Endodermal cell (in vitro differentiated cells): ENCODE data around the gene CAMK2B. TPM values are rescaled to one million over a fixed set of nuclear protein-coding genes. Genes with fewer than 3 reads are reported as not detected.

Experiments used
- DNase-seq: peaks from one replicate; pipeline ENCODE4 v3.0.0-alpha.2; 2017
- H3K27ac ChIP-seq: 2 replicates; pipeline ENCODE4 v1.5.1; 2013; ENCODE audit warnings: mild to moderate bottlenecking, low read depth, low read length, moderate library complexity
- H3K27me3 ChIP-seq: 2 replicates; pipeline ENCODE4 v1.6.1; 2013; ENCODE audit warnings: mild to moderate bottlenecking, low read length, moderate library complexity; ENCODE audit not compliant: insufficient read depth, control insufficient read depth, poor library complexity, severe bottlenecking
- H3K36me3 ChIP-seq: 2 replicates; pipeline ENCODE4 v1.7.0; 2013; ENCODE audit warnings: mild to moderate bottlenecking, low read length, moderate library complexity; ENCODE audit not compliant: control insufficient read depth, insufficient read depth
- H3K4me1 ChIP-seq: one replicate; pipeline ENCODE4 v1.7.0; 2013; ENCODE audit warnings: low read length; ENCODE audit not compliant: control insufficient read depth, insufficient read depth
- H3K4me3 ChIP-seq: 2 replicates; pipeline ENCODE4 v1.5.1; 2013; ENCODE audit warnings: mild to moderate bottlenecking, low read length, moderate library complexity
- H3K9ac ChIP-seq: 2 replicates; pipeline ENCODE4 v1.6.1; 2013; ENCODE audit warnings: mild to moderate bottlenecking, low read length, moderate library complexity; ENCODE audit not compliant: poor library complexity, severe bottlenecking; ENCODE audit errors: extremely low read depth
- H3K9me3 ChIP-seq: 2 replicates; pipeline ENCODE4 v1.6.1; 2013; ENCODE audit warnings: mild to moderate bottlenecking, low read length, moderate library complexity; ENCODE audit not compliant: control insufficient read depth
- H3K27ac Mint-ChIP-seq: 2 replicates; pipeline ENCODE4 v1.8.0; 2020; ENCODE audit warnings: mixed read lengths
- H3K27me3 Mint-ChIP-seq: 2 replicates; pipeline ENCODE4 v1.8.0; 2021; ENCODE audit warnings: mild to moderate bottlenecking, mixed read lengths; ENCODE audit not compliant: insufficient read depth
- H3K36me3 Mint-ChIP-seq: 2 replicates; pipeline ENCODE4 v1.8.0; 2020; ENCODE audit warnings: low read depth, mixed read lengths
- H3K4me1 Mint-ChIP-seq: 2 replicates; pipeline ENCODE4 v1.8.0; 2020; ENCODE audit warnings: mixed read lengths
- H3K4me3 Mint-ChIP-seq: 2 replicates; pipeline ENCODE4 v1.8.0; 2020; ENCODE audit warnings: mild to moderate bottlenecking, moderate library complexity, mixed read lengths
- H3K9me3 Mint-ChIP-seq: 2 replicates; pipeline ENCODE4 v1.8.0; 2020; ENCODE audit warnings: mild to moderate bottlenecking, mixed read lengths
- WGBS, 2 experiments: methylation state at CpG; one replicate each; pipeline versions ENCODE4 v1.1.5 to v1.1.7; 2013; ENCODE audit warnings: missing lambda C conversion rate in 2 of 2, mixed read lengths in 1 of 2; ENCODE audit not compliant: insufficient coverage in 1 of 2, insufficient read length in 1 of 2; 5-methylcytosine and 5-hydroxymethylcytosine counted together
- total RNA-seq, 2 donors: library from RNA; stranded (reverse); fragmentation: NEBNext Ultra II Directional in 1 of 2; extraction: Animal tissue kit (Norgen Biotek cat#: 25700) in 1 of 2; gene quantifications; 2 replicates in 1 of 2; 3 replicates in 1 of 2; pipeline ENCODE4 v1.2.1, GENCODE V29; 2021
- TF ChIP-seq, protein P1 (sequence below): fragments of 200-600 bp; sonication (generic); conservative IDR thresholded peaks from 2 replicates; pipeline ENCODE4 v1.5.0; 2021; ENCODE audit warnings: antibody characterized with exemption, mild to moderate bottlenecking

CAMK2B gene
- total RNA-seq, 2 donors from 2014 or later = 0.26 TPM; not detected in 1

DNA sequence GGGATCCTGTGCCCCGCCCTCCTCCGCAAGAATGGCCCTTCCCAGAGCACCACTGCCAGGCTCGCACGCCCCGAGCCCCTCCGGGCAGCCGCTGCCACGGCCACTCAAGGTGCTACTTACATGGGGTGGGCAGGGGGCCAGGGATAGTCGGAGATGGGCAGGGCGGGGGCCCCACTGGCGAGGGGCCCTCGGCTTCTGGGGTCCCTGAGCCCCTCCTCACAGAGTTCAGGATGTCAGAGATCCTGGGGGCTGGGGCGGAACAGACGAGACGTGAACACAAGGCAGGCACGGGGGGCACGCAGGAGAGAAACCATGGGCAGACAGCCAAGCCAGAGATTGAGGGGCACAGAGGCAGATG, 99.0 kb downstream of the CAMK2B start:
- no peak overlapping the region for H3K27ac Mint-ChIP-seq
- no peak overlapping the region for H3K4me3 Mint-ChIP-seq
- TF ChIP-seq, protein P1, sequence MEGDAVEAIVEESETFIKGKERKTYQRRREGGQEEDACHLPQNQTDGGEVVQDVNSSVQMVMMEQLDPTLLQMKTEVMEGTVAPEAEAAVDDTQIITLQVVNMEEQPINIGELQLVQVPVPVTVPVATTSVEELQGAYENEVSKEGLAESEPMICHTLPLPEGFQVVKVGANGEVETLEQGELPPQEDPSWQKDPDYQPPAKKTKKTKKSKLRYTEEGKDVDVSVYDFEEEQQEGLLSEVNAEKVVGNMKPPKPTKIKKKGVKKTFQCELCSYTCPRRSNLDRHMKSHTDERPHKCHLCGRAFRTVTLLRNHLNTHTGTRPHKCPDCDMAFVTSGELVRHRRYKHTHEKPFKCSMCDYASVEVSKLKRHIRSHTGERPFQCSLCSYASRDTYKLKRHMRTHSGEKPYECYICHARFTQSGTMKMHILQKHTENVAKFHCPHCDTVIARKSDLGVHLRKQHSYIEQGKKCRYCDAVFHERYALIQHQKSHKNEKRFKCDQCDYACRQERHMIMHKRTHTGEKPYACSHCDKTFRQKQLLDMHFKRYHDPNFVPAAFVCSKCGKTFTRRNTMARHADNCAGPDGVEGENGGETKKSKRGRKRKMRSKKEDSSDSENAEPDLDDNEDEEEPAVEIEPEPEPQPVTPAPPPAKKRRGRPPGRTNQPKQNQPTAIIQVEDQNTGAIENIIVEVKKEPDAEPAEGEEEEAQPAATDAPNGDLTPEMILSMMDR = no peak
- no peaks in the 10 kb centered on the region for H3K36me3 Mint-ChIP-seq
- peaks cover 2% of the 10 kb centered on the region for H3K27me3 Mint-ChIP-seq
- 90 to 94% methylated on average over 12 to 17 of the region's 17 CpGs for WGBS, 2 experiments
- no peaks in the 10 kb centered on the region for H3K27me3 ChIP-seq
- H3K4me1 Mint-ChIP-seq = peaks cover 4% of the 10 kb centered on the region
- H3K27ac ChIP-seq = no peak overlapping the region
- no peak overlapping the region for H3K4me3 ChIP-seq
- no peaks in the 10 kb centered on the region for H3K4me1 ChIP-seq
- no peaks in the 10 kb centered on the region for H3K9me3 Mint-ChIP-seq
- H3K9me3 ChIP-seq = no peaks in the 10 kb centered on the region
- no peak overlapping the region for H3K9ac ChIP-seq
- DNase-seq = no peak
- H3K36me3 ChIP-seq = no peaks in the 10 kb centered on the region

DNA sequence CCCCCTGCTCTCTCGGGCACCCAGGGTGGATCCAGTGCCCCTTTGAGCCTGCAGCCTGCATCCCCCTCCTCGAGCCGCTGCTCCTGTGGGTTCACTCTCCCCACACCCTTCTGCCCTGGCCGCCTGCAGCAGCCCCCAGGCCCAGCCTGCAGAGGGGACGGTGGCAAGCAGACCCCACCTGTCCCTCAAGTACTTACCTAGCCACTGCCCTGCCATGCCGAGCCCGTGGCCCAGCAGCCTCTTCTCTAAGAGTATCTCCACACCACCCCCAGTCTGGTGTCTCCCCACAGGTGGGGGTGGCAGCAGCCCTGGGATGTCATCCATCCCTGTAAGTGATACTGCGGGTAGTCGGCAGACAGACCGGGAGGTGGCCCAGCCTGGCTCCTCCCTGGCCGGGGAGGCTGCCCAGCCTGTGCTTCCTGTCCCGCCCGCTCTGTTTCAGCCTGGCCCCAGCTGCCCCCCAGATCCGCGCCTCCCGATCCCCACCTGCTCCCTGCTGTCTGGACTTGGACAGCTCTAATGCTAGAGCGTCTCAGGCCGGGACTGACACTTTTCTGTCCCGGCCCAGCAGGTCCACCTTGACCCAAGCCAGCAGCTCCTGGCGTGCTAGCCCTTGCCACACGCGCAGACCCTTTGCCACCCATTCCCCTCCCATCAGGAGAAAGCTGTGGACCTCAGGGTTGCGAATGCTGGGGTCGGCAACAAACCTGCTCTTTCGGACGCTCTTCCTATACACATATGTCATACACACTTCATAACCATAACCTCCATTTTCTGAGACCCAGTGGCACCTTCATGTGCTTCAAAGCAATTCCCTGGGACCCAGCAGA, 99.6 kb downstream of the CAMK2B start:
- H3K9ac ChIP-seq = no peak overlapping the region
- H3K36me3 Mint-ChIP-seq = no peaks in the 10 kb centered on the region
- H3K27ac ChIP-seq = no peak overlapping the region
- H3K4me3 Mint-ChIP-seq = no peak overlapping the region
- no peak overlapping the region for H3K27ac Mint-ChIP-seq
- no peaks in the 10 kb centered on the region for H3K9me3 Mint-ChIP-seq
- 90% methylated on average over 14 to 26 of the region's 26 CpGs for WGBS, 2 experiments
- peaks cover 4% of the 10 kb centered on the region for H3K4me1 Mint-ChIP-seq
- peaks cover 2% of the 10 kb centered on the region for H3K27me3 Mint-ChIP-seq
- H3K27me3 ChIP-seq = no peaks in the 10 kb centered on the region
- TF ChIP-seq, protein P1 = no peak
- no peaks in the 10 kb centered on the region for H3K36me3 ChIP-seq
- H3K4me3 ChIP-seq = no peak overlapping the region
- no peaks in the 10 kb centered on the region for H3K4me1 ChIP-seq
- no peak for DNase-seq
- no peaks in the 10 kb centered on the region for H3K9me3 ChIP-seq

DNA sequence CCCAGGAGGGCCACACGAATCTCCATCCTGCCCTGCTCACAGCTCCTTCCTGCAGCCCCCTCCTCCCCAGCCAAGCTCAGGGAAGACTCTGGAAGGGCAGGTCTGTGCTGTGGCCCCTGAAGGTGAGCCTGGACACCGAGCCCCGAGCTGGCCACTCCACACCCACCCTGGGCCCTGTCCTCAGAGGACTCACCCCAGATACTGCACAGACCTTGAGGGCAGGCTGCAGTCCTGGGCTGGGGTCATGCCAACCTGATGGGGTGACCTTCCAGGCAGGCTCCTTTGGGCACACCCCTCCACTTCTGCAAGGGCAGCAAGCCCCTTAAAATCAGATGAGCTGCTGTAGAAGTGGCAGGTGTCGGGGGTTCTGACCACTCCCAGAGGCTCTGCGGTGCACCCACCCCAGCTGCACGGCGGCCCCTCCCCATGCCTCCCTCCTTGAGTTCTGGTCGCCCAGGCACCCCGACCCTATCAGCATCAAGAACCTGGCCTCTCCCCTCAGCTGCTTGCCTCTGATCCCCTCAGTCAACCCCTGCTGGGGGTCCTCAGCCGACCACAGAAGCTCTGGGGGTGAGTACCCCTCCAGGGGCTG, 100.3 kb downstream of the CAMK2B start:
- no peak for DNase-seq
- TF ChIP-seq, protein P1 = no peak
- Histone ChIP-seq H3K27me3 (no peaks in the 10 kb centered on the region), H3K27ac (no peak overlapping the region), H3K4me3 (no peak overlapping the region), H3K9ac (no peak overlapping the region), H3K4me1 (no peaks in the 10 kb centered on the region), H3K9me3 (no peaks in the 10 kb centered on the region), H3K36me3 (no peaks in the 10 kb centered on the region)
- H3K36me3 Mint-ChIP-seq = no peaks in the 10 kb centered on the region
- peaks cover 4% of the 10 kb centered on the region for H3K4me1 Mint-ChIP-seq
- peaks cover 2% of the 10 kb centered on the region for H3K27me3 Mint-ChIP-seq
- H3K9me3 Mint-ChIP-seq = no peaks in the 10 kb centered on the region
- no peak overlapping the region for H3K4me3 Mint-ChIP-seq
- WGBS, 2 experiments = 80 to 87% methylated on average over 2 to 10 of the region's 10 CpGs
- no peak overlapping the region for H3K27ac Mint-ChIP-seq
